GM12878 (cell line): ENCODE data around the gene CCDC85A. TPM values are rescaled to one million over a fixed set of nuclear protein-coding genes. Genes with fewer than 3 reads are reported as not detected.

ENCODE experiments used
- ATAC-seq: fragments of 200-7000 bp; cut with Tn5 transposase; 3 replicates; pipeline ENCODE4 v1.9.1; 2020; ENCODE audit warnings: mild to moderate bottlenecking, moderate library complexity
- BruUV-seq: library from RNA; stranded (reverse); fragments of 400-500 nt; replicated peaks from 2 replicates; lab custom pipeline; 2021; lab: Mats Ljungman, UMichigan
- CTCF ChIA-PET: fragments of 300-600 bp; sonication (Branson Sonifier 250); formaldehyde crosslinking; extraction: SDS; loops from one replicate; lab custom pipeline; 2021; ENCODE audit warnings: inconsistent platforms; lab: Yijun Ruan, JAX
- POLR2A ChIA-PET: fragments of 350-600 bp; formaldehyde crosslinking; extraction: SDS; loops from one replicate; lab custom pipeline; 2021; ENCODE audit warnings: inconsistent platforms; lab: Charles Lee
- RAD21 ChIA-PET: fragments of 300-600 bp; sonication (Branson Sonifier 250); formaldehyde crosslinking; loops from one replicate; lab custom pipeline; 2023; ENCODE audit warnings: antibody characterized with exemption; ENCODE audit not compliant: unreplicated experiment; lab: Charles Lee
- SMC1A ChIA-PET: fragments of 300-600 bp; sonication (Branson Sonifier 250); formaldehyde crosslinking; loops from one replicate; lab custom pipeline; 2023; ENCODE audit not compliant: unreplicated experiment, uncharacterized antibody; lab: Charles Lee
- DNase-seq: peaks from one replicate; pipeline ENCODE4 v3.0.0-alpha.2; 2011; ENCODE audit warnings: low read depth, low spot score
- FAIRE-seq: peaks from 3 replicates; lab custom pipeline; 2011; peaks lifted over from hg19 to GRCh38; lab: Jason Lieb, UNC
- H2AFZ ChIP-seq: 2 replicates; pipeline ENCODE4 v1.6.0; 2011; ENCODE audit warnings: low read depth, low read length, control low read depth; ENCODE audit not compliant: control insufficient read depth
- H3K27ac ChIP-seq: 2 replicates; pipeline ENCODE4 v1.5.1; 2011; ENCODE audit warnings: control low read depth; ENCODE audit not compliant: control insufficient read depth, insufficient read depth
- H3K27me3 ChIP-seq, 2 experiments: replicated peaks in 1 of 2; 2 replicates each; pipeline versions ENCODE4 v1.6.0 to v1.6.1; 2011; ENCODE audit warnings: low read length in 1 of 2; ENCODE audit not compliant: control insufficient read depth in 2 of 2, insufficient read depth in 2 of 2
- H3K36me3 ChIP-seq, 2 experiments: 2 replicates each; pipeline ENCODE4 v1.5.1; 2011; ENCODE audit warnings: low read length in 1 of 2; ENCODE audit not compliant: control insufficient read depth in 2 of 2, insufficient read depth in 2 of 2
- H3K4me1 ChIP-seq: 2 replicates; pipeline ENCODE4 v1.6.1; 2011; ENCODE audit warnings: mild to moderate bottlenecking, low read length, moderate library complexity, mixed read lengths; ENCODE audit not compliant: control insufficient read depth, insufficient read depth
- H3K4me2 ChIP-seq: 2 replicates; pipeline ENCODE4 v1.6.0; 2011; ENCODE audit warnings: control low read depth; ENCODE audit not compliant: control insufficient read depth, insufficient read depth
- H3K4me3 ChIP-seq: fragments of 200-600 bp; sonication (generic); 2 replicates; pipeline ENCODE4 v1.5.1; 2016
- H3K79me2 ChIP-seq: 2 replicates; pipeline ENCODE4 v1.6.0; 2011; ENCODE audit warnings: low read length; ENCODE audit not compliant: control insufficient read depth, insufficient read depth
- H3K9ac ChIP-seq: 2 replicates; pipeline ENCODE4 v1.8.0; 2011; ENCODE audit warnings: low read length, control low read depth, mixed read lengths; ENCODE audit not compliant: control insufficient read depth, insufficient read depth
- H3K9me3 ChIP-seq: replicated peaks from 3 replicates; pipeline ENCODE4 v1.5.1; 2011; ENCODE audit warnings: mild to moderate bottlenecking, low read length; ENCODE audit not compliant: control insufficient read depth, insufficient read depth
- H4K20me1 ChIP-seq: 2 replicates; pipeline ENCODE4 v1.6.0; 2011; ENCODE audit not compliant: control insufficient read depth, insufficient read depth
- BCL11A ChIP-seq: IDR thresholded peaks from 2 replicates; pipeline ENCODE4 v1.6.1; 2011; ENCODE audit warnings: low read depth, low read length
- EZH2 ChIP-seq: IDR thresholded peaks from 2 replicates; pipeline ENCODE4 v1.6.1; 2012; ENCODE audit warnings: low read depth, mild to moderate bottlenecking, control low read depth, inconsistent platforms, low read length, borderline replicate concordance; ENCODE audit not compliant: control insufficient read depth
- FOXK2 ChIP-seq: fragments of 450-650 bp; IDR thresholded peaks from 2 replicates; pipeline ENCODE4 v1.6.1; 2017; ENCODE audit warnings: mild to moderate bottlenecking, moderate library complexity
- IKZF2 ChIP-seq, 2 experiments: fragments of 450-650 bp; IDR thresholded peaks; 2 replicates each; pipeline ENCODE4 v1.6.1; 2017; ENCODE audit warnings: mild to moderate bottlenecking in 2 of 2, moderate library complexity in 2 of 2
- JUND ChIP-seq: IDR thresholded peaks from 2 replicates; pipeline ENCODE4 v1.6.1; 2012; ENCODE audit warnings: low read depth, mild to moderate bottlenecking, low read length, improper control_type of control experiment, moderate library complexity
- SP1 ChIP-seq: IDR thresholded peaks from one replicate; pipeline ENCODE4 v1.6.1; 2011; ENCODE audit warnings: low read depth, low read length
- SPI1 ChIP-seq: IDR thresholded peaks from 2 replicates; pipeline ENCODE4 v1.6.1; 2011; ENCODE audit warnings: low read depth, mild to moderate bottlenecking, low read length, moderate library complexity, borderline replicate concordance; ENCODE audit not compliant: insufficient read depth
- SREBF2 ChIP-seq: IDR thresholded peaks from 2 replicates; pipeline ENCODE4 v1.6.1; 2012; ENCODE audit warnings: mild to moderate bottlenecking, low read length
- USF1 ChIP-seq: IDR thresholded peaks from 2 replicates; pipeline ENCODE4 v1.6.1; 2011; ENCODE audit warnings: borderline replicate concordance, low read depth, mild to moderate bottlenecking, moderate library complexity, mixed read lengths, low read length; ENCODE audit not compliant: insufficient read depth; ENCODE audit errors: extremely low read length
- ZNF24 ChIP-seq: fragments of 450-650 bp; IDR thresholded peaks from 2 replicates; pipeline ENCODE4 v1.6.1; 2017; ENCODE audit warnings: antibody characterized with exemption, mild to moderate bottlenecking
- WGBS: methylation state at CpG from one replicate; pipeline ENCODE4 v1.1.6; 2016; ENCODE audit warnings: low lambda C conversion rate; ENCODE audit not compliant: insufficient replicate concordance, insufficient coverage; ENCODE audit errors: missing lambda C conversion rate; 5-methylcytosine and 5-hydroxymethylcytosine counted together
- in situ Hi-C: fragments of 300-500 bp; cut with MboI; formaldehyde crosslinking; loops from 9 replicates; pipeline ENCODE4 v1.14.3; 2018; ENCODE audit warnings: mixed read lengths
- intact Hi-C: fragments of 100-400 bp; cut with micrococcal nuclease; formaldehyde crosslinking; loops from one replicate; pipeline ENCODE4 v1.14.2; 2022; ENCODE audit not compliant: unreplicated experiment
- polyA plus RNA-seq, 11 experiments: library from polyadenylated mRNA; depleted of rRNA in 4 of 11; unstranded in 6 of 11; stranded (reverse) in 5 of 11; fragments of >200 nt; fragmentation: Nextera tagmentation in 4 of 11; fragmentation: Illumina TruSeq in 1 of 11; extraction: Ambion mirVana in 4 of 11; extraction: Trizol in 1 of 11; gene quantifications; 1 replicate in 1 of 11; 2 replicates in 10 of 11; pipeline versions ENCODE4 v1.2.1 to v1.2.3, GENCODE V29; 2011 to 2016; ENCODE audit warnings: inconsistent platforms in 2 of 11, missing spikeins in 2 of 11, low read depth in 1 of 11
- total RNA-seq, 4 experiments: library from RNA; depleted of rRNA in 3 of 4; stranded (reverse); fragments of >200 nt in 3 of 4; fragmentation: Illumina TruSeq in 1 of 4; extraction: Trizol in 1 of 4; gene quantifications; 2 replicates each; pipeline versions ENCODE4 v1.2.1 to v1.2.3, GENCODE V29; 2013 to 2021
- TF ChIP-seq, protein P1 (sequence below): fragments of 450-650 bp; IDR thresholded peaks from 2 replicates; pipeline ENCODE4 v1.6.1; 2017; ENCODE audit warnings: mild to moderate bottlenecking, moderate library complexity
- TF ChIP-seq, protein P2 (sequence below): fragments of 450-650 bp; IDR thresholded peaks from 2 replicates; pipeline ENCODE4 v1.6.1; 2014; ENCODE audit warnings: mild to moderate bottlenecking
- TF ChIP-seq, protein P3 (sequence below): fragments of 150-350 bp; IDR thresholded peaks from 2 replicates; pipeline ENCODE4 v1.6.1; 2016; ENCODE audit warnings: low read depth, low read length
- TF ChIP-seq, protein P4 (sequence below): IDR thresholded peaks from 2 replicates; pipeline ENCODE4 v1.6.1; 2011; ENCODE audit warnings: low read depth, low read length, improper control_type of control experiment, borderline replicate concordance

Gene CCDC85A
- total and polyA plus RNA-seq, 10 of the 15 experiments (the other 5 are each of a cell fraction or from before 2014, with no cell fraction given) = 0.02 to 0.57 (median 0.04) TPM; not detected in 7

GRCh38 chr2:56318147-56318546 lies 134.4 kb downstream of the CCDC85A start:
- intact Hi-C loops = no loop called here
- DNase-seq = no peak
- BruUV-seq = no TSS peak
- no peak overlapping the region for H3K4me2 ChIP-seq
- no peak overlapping the region for H3K27ac ChIP-seq
- no peaks in the 10 kb centered on the region for H3K9me3 ChIP-seq
- 14% methylated on average over 4 of the region's 4 CpGs for WGBS
- no peak overlapping the region for H2AFZ ChIP-seq
- H3K4me1 ChIP-seq = no peaks in the 10 kb centered on the region
- ATAC-seq = peak; percentile 88
- ChIA-PET RAD21 (interaction anchor here (1.7 kb wide), 1 partner anchor 20 kb away, joined by 5 read pairs; no protein-coding TSS in a partner anchor), POLR2A (no interaction called here), CTCF (no interaction called here), SMC1A (interaction anchor here (0.6 to 1.6 kb wide), 3 partner anchors 13 to 20 kb away, joined by 3 to 6 read pairs (median 3); no protein-coding TSS in a partner anchor)
- no peaks in the 10 kb centered on the region for H4K20me1 ChIP-seq
- FAIRE-seq = no peak
- in situ Hi-C loops = no loop called here
- no peaks in the 10 kb centered on the region for H3K36me3 ChIP-seq
- H3K9ac ChIP-seq = no peak overlapping the region
- no peaks in the 10 kb centered on the region for H3K27me3 ChIP-seq
- no peaks in the 10 kb centered on the region for H3K79me2 ChIP-seq
- H3K4me3 ChIP-seq = no peak overlapping the region
- TF ChIP-seq SP1 = no peak
- no peak for TF ChIP-seq SREBF2
- TF ChIP-seq, protein P1, sequence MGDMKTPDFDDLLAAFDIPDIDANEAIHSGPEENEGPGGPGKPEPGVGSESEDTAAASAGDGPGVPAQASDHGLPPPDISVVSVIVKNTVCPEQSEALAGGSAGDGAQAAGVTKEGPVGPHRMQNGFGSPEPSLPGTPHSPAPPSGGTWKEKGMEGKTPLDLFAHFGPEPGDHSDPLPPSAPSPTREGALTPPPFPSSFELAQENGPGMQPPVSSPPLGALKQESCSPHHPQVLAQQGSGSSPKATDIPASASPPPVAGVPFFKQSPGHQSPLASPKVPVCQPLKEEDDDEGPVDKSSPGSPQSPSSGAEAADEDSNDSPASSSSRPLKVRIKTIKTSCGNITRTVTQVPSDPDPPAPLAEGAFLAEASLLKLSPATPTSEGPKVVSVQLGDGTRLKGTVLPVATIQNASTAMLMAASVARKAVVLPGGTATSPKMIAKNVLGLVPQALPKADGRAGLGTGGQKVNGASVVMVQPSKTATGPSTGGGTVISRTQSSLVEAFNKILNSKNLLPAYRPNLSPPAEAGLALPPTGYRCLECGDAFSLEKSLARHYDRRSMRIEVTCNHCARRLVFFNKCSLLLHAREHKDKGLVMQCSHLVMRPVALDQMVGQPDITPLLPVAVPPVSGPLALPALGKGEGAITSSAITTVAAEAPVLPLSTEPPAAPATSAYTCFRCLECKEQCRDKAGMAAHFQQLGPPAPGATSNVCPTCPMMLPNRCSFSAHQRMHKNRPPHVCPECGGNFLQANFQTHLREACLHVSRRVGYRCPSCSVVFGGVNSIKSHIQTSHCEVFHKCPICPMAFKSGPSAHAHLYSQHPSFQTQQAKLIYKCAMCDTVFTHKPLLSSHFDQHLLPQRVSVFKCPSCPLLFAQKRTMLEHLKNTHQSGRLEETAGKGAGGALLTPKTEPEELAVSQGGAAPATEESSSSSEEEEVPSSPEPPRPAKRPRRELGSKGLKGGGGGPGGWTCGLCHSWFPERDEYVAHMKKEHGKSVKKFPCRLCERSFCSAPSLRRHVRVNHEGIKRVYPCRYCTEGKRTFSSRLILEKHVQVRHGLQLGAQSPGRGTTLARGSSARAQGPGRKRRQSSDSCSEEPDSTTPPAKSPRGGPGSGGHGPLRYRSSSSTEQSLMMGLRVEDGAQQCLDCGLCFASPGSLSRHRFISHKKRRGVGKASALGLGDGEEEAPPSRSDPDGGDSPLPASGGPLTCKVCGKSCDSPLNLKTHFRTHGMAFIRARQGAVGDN = peak; percentile 55
- peak; percentile 31; the same call in 1 of the 2 replicates for TF ChIP-seq BCL11A
- TF ChIP-seq SPI1 = peak; percentile 75; the same call in 1 of the 2 replicates
- TF ChIP-seq IKZF2 (IDR thresholded peaks at IDR 0.05) = peak in 1 of 2 experiments; percentile 29; a peak in 2 of 4 replicates
- TF ChIP-seq, protein P2, sequence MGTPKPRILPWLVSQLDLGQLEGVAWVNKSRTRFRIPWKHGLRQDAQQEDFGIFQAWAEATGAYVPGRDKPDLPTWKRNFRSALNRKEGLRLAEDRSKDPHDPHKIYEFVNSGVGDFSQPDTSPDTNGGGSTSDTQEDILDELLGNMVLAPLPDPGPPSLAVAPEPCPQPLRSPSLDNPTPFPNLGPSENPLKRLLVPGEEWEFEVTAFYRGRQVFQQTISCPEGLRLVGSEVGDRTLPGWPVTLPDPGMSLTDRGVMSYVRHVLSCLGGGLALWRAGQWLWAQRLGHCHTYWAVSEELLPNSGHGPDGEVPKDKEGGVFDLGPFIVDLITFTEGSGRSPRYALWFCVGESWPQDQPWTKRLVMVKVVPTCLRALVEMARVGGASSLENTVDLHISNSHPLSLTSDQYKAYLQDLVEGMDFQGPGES = no peak
- TF ChIP-seq FOXK2 = no peak
- TF ChIP-seq, protein P3, sequence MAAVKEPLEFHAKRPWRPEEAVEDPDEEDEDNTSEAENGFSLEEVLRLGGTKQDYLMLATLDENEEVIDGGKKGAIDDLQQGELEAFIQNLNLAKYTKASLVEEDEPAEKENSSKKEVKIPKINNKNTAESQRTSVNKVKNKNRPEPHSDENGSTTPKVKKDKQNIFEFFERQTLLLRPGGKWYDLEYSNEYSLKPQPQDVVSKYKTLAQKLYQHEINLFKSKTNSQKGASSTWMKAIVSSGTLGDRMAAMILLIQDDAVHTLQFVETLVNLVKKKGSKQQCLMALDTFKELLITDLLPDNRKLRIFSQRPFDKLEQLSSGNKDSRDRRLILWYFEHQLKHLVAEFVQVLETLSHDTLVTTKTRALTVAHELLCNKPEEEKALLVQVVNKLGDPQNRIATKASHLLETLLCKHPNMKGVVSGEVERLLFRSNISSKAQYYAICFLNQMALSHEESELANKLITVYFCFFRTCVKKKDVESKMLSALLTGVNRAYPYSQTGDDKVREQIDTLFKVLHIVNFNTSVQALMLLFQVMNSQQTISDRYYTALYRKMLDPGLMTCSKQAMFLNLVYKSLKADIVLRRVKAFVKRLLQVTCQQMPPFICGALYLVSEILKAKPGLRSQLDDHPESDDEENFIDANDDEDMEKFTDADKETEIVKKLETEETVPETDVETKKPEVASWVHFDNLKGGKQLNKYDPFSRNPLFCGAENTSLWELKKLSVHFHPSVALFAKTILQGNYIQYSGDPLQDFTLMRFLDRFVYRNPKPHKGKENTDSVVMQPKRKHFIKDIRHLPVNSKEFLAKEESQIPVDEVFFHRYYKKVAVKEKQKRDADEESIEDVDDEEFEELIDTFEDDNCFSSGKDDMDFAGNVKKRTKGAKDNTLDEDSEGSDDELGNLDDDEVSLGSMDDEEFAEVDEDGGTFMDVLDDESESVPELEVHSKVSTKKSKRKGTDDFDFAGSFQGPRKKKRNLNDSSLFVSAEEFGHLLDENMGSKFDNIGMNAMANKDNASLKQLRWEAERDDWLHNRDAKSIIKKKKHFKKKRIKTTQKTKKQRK = no peak
- TF ChIP-seq JUND = no peak
- no peak for TF ChIP-seq EZH2
- TF ChIP-seq ZNF24 = peak; percentile 98
- TF ChIP-seq, protein P4, sequence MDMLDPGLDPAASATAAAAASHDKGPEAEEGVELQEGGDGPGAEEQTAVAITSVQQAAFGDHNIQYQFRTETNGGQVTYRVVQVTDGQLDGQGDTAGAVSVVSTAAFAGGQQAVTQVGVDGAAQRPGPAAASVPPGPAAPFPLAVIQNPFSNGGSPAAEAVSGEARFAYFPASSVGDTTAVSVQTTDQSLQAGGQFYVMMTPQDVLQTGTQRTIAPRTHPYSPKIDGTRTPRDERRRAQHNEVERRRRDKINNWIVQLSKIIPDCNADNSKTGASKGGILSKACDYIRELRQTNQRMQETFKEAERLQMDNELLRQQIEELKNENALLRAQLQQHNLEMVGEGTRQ = no peak
- no peak for TF ChIP-seq USF1
